ENCODE measurements around the gene COG6. TPM values are rescaled to one million over a fixed set of nuclear protein-coding genes. Genes with fewer than 3 reads are reported as not detected.
A peak's percentile ranks its signal among the peaks of the same experiment; 100 is the strongest.

The COG6 gene
- total RNA-seq, 1 donor from 2014 or later: 36.2 TPM

DNA sequence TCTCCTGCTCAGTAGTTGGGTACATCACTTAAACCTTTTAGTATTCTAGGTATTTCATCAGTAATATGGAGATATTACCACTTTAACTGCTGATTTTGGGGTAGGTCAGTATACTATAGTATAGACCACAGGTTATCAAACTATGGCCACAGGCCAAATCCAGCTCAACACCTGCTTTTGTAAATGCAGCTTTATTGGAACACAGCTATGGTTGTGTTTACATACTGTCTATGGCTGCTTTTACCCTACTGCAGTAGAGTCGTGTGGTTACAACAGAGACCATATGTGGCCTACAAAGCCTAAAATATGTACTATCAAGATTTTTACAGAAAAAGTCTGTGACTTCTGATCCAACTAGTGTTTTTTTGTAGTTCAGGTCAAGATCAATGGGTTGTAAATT is 10.3 kb downstream of the COG6 start:
- no peak for TF ChIP-seq CTCF (conservative IDR thresholded peaks at IDR 0.05)
- Mint-ChIP-seq H3K27me3 (ENCODE audit: low read depth) (no peaks in the 10 kb centered on the region), H3K36me3 (ENCODE audit: low read depth) (peaks cover 3% of the 10 kb centered on the region), H3K9me3 (no peaks in the 10 kb centered on the region), H3K4me3 (no peak overlapping the region), H3K4me1 (no peaks in the 10 kb centered on the region), H3K27ac (ENCODE audit: unreplicated experiment) (no peak overlapping the region)
- no peak for DNase-seq (ENCODE audit: low read depth, low spot score)

- Mint-ChIP-seq H3K9me3 (peaks cover 3% of the 10 kb centered on the region), H3K4me3 (no peak overlapping the region), H3K27ac (ENCODE audit: unreplicated experiment) (no peak overlapping the region), H3K36me3 (ENCODE audit: low read depth) (peaks cover 5% of the 10 kb centered on the region), H3K27me3 (ENCODE audit: low read depth) (no peaks in the 10 kb centered on the region), H3K4me1 (no peaks in the 10 kb centered on the region)
- no peak for DNase-seq (ENCODE audit: low read depth, low spot score)
- TF ChIP-seq CTCF (conservative IDR thresholded peaks at IDR 0.05): no peak
Measured at GRCh38 chr13:39670445-39670844, 15.0 kb downstream of the COG6 start.

GRCh38 chr13:39672378-39673132 is 17.1 kb downstream of the COG6 start:
- no peak overlapping the region for H3K27ac Mint-ChIP-seq (ENCODE audit: unreplicated experiment)
- no peaks in the 10 kb centered on the region for H3K27me3 Mint-ChIP-seq (ENCODE audit: low read depth)
- peaks cover 3% of the 10 kb centered on the region for H3K36me3 Mint-ChIP-seq (ENCODE audit: low read depth)
- no peak for DNase-seq (ENCODE audit: low read depth, low spot score)
- TF ChIP-seq CTCF (conservative IDR thresholded peaks at IDR 0.05): no peak
- H3K4me1 Mint-ChIP-seq: no peaks in the 10 kb centered on the region
- H3K9me3 Mint-ChIP-seq: peaks cover 3% of the 10 kb centered on the region
- H3K4me3 Mint-ChIP-seq: no peak overlapping the region

DNA sequence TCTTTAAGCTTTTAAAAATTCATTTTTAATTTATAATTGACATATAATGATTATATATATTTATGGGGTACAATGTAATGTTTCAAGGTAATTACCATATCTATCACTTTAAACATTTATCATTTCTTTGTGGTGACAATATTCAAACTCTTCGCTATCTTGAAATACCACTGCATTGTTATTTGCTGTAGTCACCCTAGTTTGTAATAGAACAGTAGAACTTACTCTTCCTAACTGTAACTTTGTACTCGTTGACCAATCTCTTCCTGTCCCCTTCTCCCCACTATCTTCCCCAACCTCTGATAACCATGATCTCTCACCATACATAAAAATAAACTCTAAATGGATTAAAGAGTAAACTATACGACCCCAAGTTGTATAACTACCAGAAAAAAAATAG is 20.4 kb downstream of the COG6 start:
- no peaks in the 10 kb centered on the region for H3K27me3 Mint-ChIP-seq (ENCODE audit: low read depth)
- H3K4me3 Mint-ChIP-seq: no peak overlapping the region
- no peak overlapping the region for H3K27ac Mint-ChIP-seq (ENCODE audit: unreplicated experiment)
- peaks cover 8% of the 10 kb centered on the region for H3K36me3 Mint-ChIP-seq (ENCODE audit: low read depth)
- DNase-seq (ENCODE audit: low read depth, low spot score): no peak
- no peak for TF ChIP-seq CTCF (conservative IDR thresholded peaks at IDR 0.05)
- peaks cover 3% of the 10 kb centered on the region for H3K9me3 Mint-ChIP-seq
- H3K4me1 Mint-ChIP-seq: no peaks in the 10 kb centered on the region

GRCh38 chr13:39676315-39676876 is 20.9 kb downstream of the COG6 start:
- no peaks in the 10 kb centered on the region for H3K27me3 Mint-ChIP-seq (ENCODE audit: low read depth)
- peaks cover 3% of the 10 kb centered on the region for H3K9me3 Mint-ChIP-seq
- peaks cover 10% of the 10 kb centered on the region for H3K36me3 Mint-ChIP-seq (ENCODE audit: low read depth)
- H3K4me1 Mint-ChIP-seq: no peaks in the 10 kb centered on the region
- no peak for DNase-seq (ENCODE audit: low read depth, low spot score)
- peak; percentile 76 for TF ChIP-seq CTCF (conservative IDR thresholded peaks at IDR 0.05)
- H3K4me3 Mint-ChIP-seq: no peak overlapping the region
- no peak overlapping the region for H3K27ac Mint-ChIP-seq (ENCODE audit: unreplicated experiment)
